OCI-LY3 (cell line): ENCODE results near the gene CSRNP3.

Experiments
- H2AFZ ChIP-seq: fragments of 200-600, 300-600 bp; shearing (Covaris generic); 2 replicates; pipeline ENCODE4 v1.6.0; 2014; ENCODE audit warnings: antibody characterized with exemption, low read depth, low read length
- H3K27ac ChIP-seq: fragments of 200-600, 300-600 bp; sonication (generic); 2 replicates; pipeline ENCODE4 v1.5.1; 2014; ENCODE audit warnings: mild to moderate bottlenecking, low read length, moderate library complexity, mixed read lengths
- H3K27me3 ChIP-seq: fragments of 200-600, 300-600 bp; sonication (generic); 2 replicates; pipeline ENCODE4 v1.6.1; 2014; ENCODE audit warnings: low read depth, low read length, mixed read lengths
- H3K36me3 ChIP-seq: fragments of 200-600, 300-600 bp; sonication (generic); replicated peaks from 2 replicates; pipeline ENCODE3; 2014; ENCODE audit warnings: low read depth, low read length, mixed read lengths
- H3K4me1 ChIP-seq: fragments of 300-600, 200-600 bp; sonication (generic); 2 replicates; pipeline ENCODE4 v1.6.1; 2014; ENCODE audit warnings: low read length, mixed read lengths
- H3K4me2 ChIP-seq: fragments of 200-600, 300-600 bp; sonication (generic); 2 replicates; pipeline ENCODE4 v1.6.1; 2014; ENCODE audit warnings: low read length, mixed read lengths
- H3K4me3 ChIP-seq: fragments of 300-600, 200-600 bp; sonication (generic); 2 replicates; pipeline ENCODE4 v1.5.1; 2014; ENCODE audit warnings: antibody characterized with exemption, mild to moderate bottlenecking, low read length, moderate library complexity
- H3K79me2 ChIP-seq: fragments of 300-600, 200-600 bp; shearing (Covaris generic); 2 replicates; pipeline ENCODE4 v1.6.1; 2014; ENCODE audit warnings: mild to moderate bottlenecking, low read length, mixed read lengths
- H3K9ac ChIP-seq: fragments of 300-600, 200-600 bp; shearing (Covaris generic); 2 replicates; pipeline ENCODE4 v1.6.0; 2014; ENCODE audit warnings: mild to moderate bottlenecking, low read length, moderate library complexity
- H3K9me3 ChIP-seq: fragments of 200-600, 300-600 bp; shearing (Covaris generic); 2 replicates; pipeline ENCODE4 v1.6.1; 2014; ENCODE audit warnings: low read length, mixed read lengths; ENCODE audit not compliant: insufficient read depth
- H4K20me1 ChIP-seq: fragments of 200-600, 300-600 bp; sonication (generic); 2 replicates; pipeline ENCODE4 v1.6.1; 2016; ENCODE audit warnings: low read length, mixed read lengths; ENCODE audit not compliant: insufficient read depth
- CTCF ChIP-seq: fragments of 200-600, 300-600 bp; sonication (generic); IDR thresholded peaks from 2 replicates; pipeline ENCODE4 v1.5.1; 2014; ENCODE audit warnings: antibody characterized with exemption, low read length, low read depth
- EZH2phosphoT487 ChIP-seq: fragments of 200-600 bp; shearing (Covaris generic); IDR thresholded peaks from 2 replicates; pipeline ENCODE4 v1.6.1; 2018; ENCODE audit warnings: antibody characterized with exemption, mixed run types, low read depth

Gene CSRNP3

GRCh38 chr2:165427686-165428085 lies 41.8 kb upstream of the CSRNP3 start:
- Histone ChIP-seq H4K20me1 (no peaks in the 10 kb centered on the region), H3K36me3 (no peaks in the 10 kb centered on the region), H3K9me3 (no peaks in the 10 kb centered on the region), H3K27ac (no peak overlapping the region), H3K4me3 (no peak overlapping the region), H3K9ac (no peak overlapping the region), H3K79me2 (no peaks in the 10 kb centered on the region), H2AFZ (no peak overlapping the region), H3K4me2 (no peak overlapping the region), H3K4me1 (no peaks in the 10 kb centered on the region), H3K27me3 (no peaks in the 10 kb centered on the region)
- no peak for TF ChIP-seq EZH2phosphoT487
- no peak for TF ChIP-seq CTCF

- Histone ChIP-seq H4K20me1 (no peaks in the 10 kb centered on the region), H3K36me3 (no peaks in the 10 kb centered on the region), H2AFZ (no peak overlapping the region), H3K27me3 (no peaks in the 10 kb centered on the region), H3K4me3 (no peak overlapping the region), H3K9me3 (no peaks in the 10 kb centered on the region), H3K9ac (no peak overlapping the region), H3K27ac (no peak overlapping the region), H3K4me1 (no peaks in the 10 kb centered on the region), H3K79me2 (no peaks in the 10 kb centered on the region), H3K4me2 (no peak overlapping the region)
- TF ChIP-seq CTCF: no peak
- no peak for TF ChIP-seq EZH2phosphoT487
Observed at GRCh38 chr2:165428926-165429325, 40.6 kb upstream of the CSRNP3 start.

GRCh38 chr2:165431014-165431413 lies 38.5 kb upstream of the CSRNP3 start:
- Histone ChIP-seq H3K79me2 (no peaks in the 10 kb centered on the region), H3K27ac (no peak overlapping the region), H3K9ac (no peak overlapping the region), H3K36me3 (no peaks in the 10 kb centered on the region), H4K20me1 (no peaks in the 10 kb centered on the region), H3K4me2 (no peak overlapping the region), H2AFZ (no peak overlapping the region), H3K4me3 (no peak overlapping the region), H3K9me3 (no peaks in the 10 kb centered on the region), H3K27me3 (no peaks in the 10 kb centered on the region), H3K4me1 (no peaks in the 10 kb centered on the region)
- no peak for TF ChIP-seq CTCF
- TF ChIP-seq EZH2phosphoT487: no peak

- no peak overlapping the region for H3K9ac ChIP-seq
- no peak overlapping the region for H3K4me2 ChIP-seq
- H3K27me3 ChIP-seq: no peaks in the 10 kb centered on the region
- H3K36me3 ChIP-seq: no peaks in the 10 kb centered on the region
- no peak overlapping the region for H2AFZ ChIP-seq
- no peaks in the 10 kb centered on the region for H4K20me1 ChIP-seq
- H3K4me3 ChIP-seq: no peak overlapping the region
- TF ChIP-seq CTCF (no peak), EZH2phosphoT487 (no peak)
- H3K9me3 ChIP-seq: no peaks in the 10 kb centered on the region
- H3K79me2 ChIP-seq: no peaks in the 10 kb centered on the region
- no peaks in the 10 kb centered on the region for H3K4me1 ChIP-seq
- H3K27ac ChIP-seq: no peak overlapping the region
Observed at GRCh38 chr2:165432234-165432966, 37.1 kb upstream of the CSRNP3 start.
